Left colon (tissue), 2 donors: ENCODE measurements around the gene STAC2. TPM values are rescaled to one million over a fixed set of nuclear protein-coding genes. Genes with fewer than 3 reads are reported as not detected.

Experiments
- ATAC-seq: fragments of 200-7000 bp; cut with Tn5 transposase; one replicate; pipeline ENCODE4 v1.9.1; 2020; ENCODE audit warnings: mild to moderate bottlenecking, moderate library complexity
- DNase-seq, 2 donors: peaks; one replicate each; pipeline ENCODE4 v3.0.0-alpha.2; 2020
- intact Hi-C, 2 donors: fragments of 100-400 bp; cut with DNase I in 1 of 2; cut with micrococcal nuclease in 1 of 2; formaldehyde crosslinking; loops; one replicate each; pipeline versions ENCODE4 v1.11.2 to v1.14.0; 2022; cut with DNase I, micrococcal nuclease
- total RNA-seq, 2 donors: library from RNA; stranded (reverse); fragmentation: NEBNext Ultra II Directional; extraction: Animal tissue kit (Norgen Biotek cat#: 25700); gene quantifications; one replicate each; pipeline ENCODE4 v1.2.1, GENCODE V29; 2021
- donor health status: DM: no; HTN: no; CAD: no.
- donor health status: DM: yes; HTN: yes; CAD: no.

Gene STAC2
- total RNA-seq, 2 donors from 2014 or later = 0.17 TPM; not detected in 1

GRCh38 chr17:39217734-39218369 is 7.9 kb downstream of the STAC2 start:
- intact Hi-C loops = no loop called here
- ATAC-seq (no peak), DNase-seq (no peak)

- intact Hi-C loops = no loop called here
- peak; percentile 28 for ATAC-seq
- DNase-seq = no peak
Observed at GRCh38 chr17:39213852-39214251, 11.9 kb downstream of the STAC2 start.

- DNase-seq = no peak
- ATAC-seq = peak; percentile 30
- intact Hi-C loops = no loop called here
Observed at GRCh38 chr17:39212841-39213480, 12.8 kb downstream of the STAC2 start.

DNA sequence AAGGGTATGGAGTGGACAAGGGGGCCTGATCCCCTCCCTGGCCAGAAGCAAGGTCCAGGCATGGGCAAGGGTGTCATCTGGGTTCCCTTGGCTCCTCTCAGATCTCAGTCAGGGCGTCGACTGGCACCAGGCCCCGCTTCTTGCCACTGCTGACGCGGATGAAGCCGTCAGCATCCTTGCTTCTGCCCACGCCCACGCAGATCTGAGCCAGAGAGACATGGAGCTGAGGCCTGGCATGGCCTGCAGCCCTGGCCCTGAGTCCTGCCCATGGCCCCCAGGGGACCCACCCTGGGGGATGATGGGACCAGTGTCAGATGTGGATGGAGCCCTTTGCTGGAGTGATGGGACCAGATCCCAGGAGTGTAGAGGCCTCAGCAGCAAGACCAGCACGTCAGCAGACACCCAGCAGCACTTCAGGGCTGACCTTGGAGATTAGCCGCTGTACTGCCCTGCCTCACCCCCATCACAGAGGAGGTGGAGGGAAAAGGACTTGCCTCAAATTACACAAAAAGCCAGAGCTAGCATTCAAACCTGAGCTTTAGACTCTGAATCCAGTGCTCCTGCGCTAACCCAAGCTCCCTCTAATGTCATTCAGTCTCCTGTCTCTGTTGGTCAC is 13.4 kb downstream of the STAC2 start:
- ATAC-seq (no peak), DNase-seq (no peak)
- intact Hi-C loops = no loop called here

GRCh38 chr17:39210093-39210434 is 15.7 kb downstream of the STAC2 start:
- ATAC-seq (no peak), DNase-seq (no peak)
- intact Hi-C loops = no loop called here

- peak; percentile 31 for ATAC-seq
- DNase-seq = peak; percentile 68 to 76
- intact Hi-C loops = loop anchor here in 1 of 2 donors (5.0 kb wide), 1 partner anchor 33 kb away; no protein-coding TSS in a partner anchor
Observed at GRCh38 chr17:39209317-39210092, 16.2 kb downstream of the STAC2 start.

DNA sequence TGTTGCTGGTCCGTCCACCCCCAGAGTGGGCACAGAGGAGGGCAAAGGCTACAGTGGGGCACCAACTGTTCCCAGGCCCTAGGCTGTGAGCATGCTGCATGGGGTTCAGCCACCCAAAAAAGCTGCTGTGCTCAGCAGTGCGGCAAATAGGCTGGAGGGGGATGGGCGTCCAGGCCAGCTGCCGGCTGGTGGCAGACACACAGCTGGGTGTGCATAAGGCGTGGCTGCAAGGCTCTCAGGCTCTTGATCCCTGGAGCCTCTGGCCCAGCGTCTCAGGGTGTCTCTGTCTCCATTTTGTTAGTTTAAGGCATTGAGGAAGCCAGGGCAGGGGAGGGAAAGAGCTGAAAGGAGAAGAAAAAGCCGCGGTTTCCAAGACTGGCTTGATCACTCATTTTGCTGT is 16.9 kb downstream of the STAC2 start:
- intact Hi-C loops = loop anchor here in 1 of 2 donors (5.0 kb wide), 1 partner anchor 33 kb away; no protein-coding TSS in a partner anchor
- peak; percentile 82 for ATAC-seq
- peak; percentile 79 to 84 for DNase-seq

DNA sequence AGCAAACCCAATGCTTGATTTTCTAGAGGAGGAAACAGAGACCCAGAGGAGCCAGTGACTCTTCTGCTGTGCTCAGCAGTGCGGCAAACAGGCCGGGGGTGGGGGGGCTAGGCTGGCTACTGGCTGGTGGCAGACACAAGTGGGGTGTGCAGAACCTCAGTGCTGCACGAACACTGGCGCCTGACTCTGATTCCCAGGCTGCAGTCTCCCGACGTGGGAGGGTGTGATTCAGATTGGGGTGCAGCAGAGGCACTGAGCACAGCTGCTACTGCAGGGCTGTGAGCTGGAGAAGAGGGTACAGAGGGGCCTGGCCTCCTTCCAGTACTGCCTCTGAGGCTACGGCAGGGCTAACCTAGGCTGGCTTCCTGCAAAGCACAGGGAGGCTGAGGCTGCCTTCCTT is 17.6 kb downstream of the STAC2 start:
- no peak for DNase-seq
- ATAC-seq = peak; percentile 22
- intact Hi-C loops = loop anchor here in 1 of 2 donors (5.0 kb wide), 1 partner anchor 34 kb away; no protein-coding TSS in a partner anchor

- ATAC-seq (no peak), DNase-seq (no peak)
- intact Hi-C loops = loop anchor here in 1 of 2 donors (5.0 kb wide), 1 partner anchor 37 kb away; no protein-coding TSS in a partner anchor
Observed at GRCh38 chr17:39205112-39205526, 20.6 kb downstream of the STAC2 start.

DNA sequence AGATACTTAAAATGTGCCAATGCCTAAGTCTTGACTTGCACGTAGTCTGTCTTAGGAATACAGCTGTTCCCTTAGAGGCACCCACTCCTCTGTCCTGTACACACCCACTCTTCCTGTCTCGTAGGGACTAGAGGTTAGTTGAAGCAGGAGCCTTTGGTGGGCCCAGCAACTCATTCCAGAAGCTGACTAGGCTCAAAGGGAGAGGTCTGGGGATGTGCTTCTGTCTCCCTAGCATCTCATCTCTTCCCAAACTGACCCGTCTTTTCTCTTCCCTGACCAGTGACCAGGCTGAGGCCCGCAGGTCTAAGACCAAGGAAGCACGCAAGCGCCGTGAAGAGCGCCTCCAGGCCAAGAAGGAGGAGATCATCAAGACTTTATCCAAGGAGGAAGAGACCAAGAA is 21.5 kb downstream of the STAC2 start:
- DNase-seq (no peak), ATAC-seq (no peak)
- intact Hi-C loops = no loop called here

DNA sequence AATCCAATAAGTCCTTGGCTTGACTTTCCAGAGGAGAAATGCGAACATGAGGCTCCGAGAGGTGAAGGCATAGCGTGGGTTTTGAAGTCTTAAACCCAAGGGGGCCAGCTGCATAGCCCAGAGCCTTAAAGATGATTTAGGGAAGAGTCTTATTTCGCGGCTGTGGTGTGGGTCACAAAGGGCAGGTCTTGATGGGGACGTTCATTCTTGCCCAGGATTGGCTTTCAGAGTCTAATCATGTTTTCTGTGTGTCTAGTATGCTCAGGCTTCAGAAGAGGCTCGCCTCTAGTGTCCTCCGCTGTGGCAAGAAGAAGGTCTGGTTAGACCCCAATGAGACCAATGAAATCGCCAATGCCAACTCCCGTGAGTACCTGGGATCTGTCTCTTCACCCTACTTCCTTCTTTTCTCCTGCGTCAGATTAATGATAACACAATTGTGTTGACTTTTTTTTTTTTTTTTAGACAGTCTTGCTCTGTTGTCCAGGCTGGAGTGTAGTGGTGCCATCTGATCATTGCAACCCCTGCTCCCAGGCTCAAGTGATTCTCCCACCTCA is 24.7 kb downstream of the STAC2 start:
- ATAC-seq (no peak), DNase-seq (no peak)
- intact Hi-C loops = no loop called here

DNA sequence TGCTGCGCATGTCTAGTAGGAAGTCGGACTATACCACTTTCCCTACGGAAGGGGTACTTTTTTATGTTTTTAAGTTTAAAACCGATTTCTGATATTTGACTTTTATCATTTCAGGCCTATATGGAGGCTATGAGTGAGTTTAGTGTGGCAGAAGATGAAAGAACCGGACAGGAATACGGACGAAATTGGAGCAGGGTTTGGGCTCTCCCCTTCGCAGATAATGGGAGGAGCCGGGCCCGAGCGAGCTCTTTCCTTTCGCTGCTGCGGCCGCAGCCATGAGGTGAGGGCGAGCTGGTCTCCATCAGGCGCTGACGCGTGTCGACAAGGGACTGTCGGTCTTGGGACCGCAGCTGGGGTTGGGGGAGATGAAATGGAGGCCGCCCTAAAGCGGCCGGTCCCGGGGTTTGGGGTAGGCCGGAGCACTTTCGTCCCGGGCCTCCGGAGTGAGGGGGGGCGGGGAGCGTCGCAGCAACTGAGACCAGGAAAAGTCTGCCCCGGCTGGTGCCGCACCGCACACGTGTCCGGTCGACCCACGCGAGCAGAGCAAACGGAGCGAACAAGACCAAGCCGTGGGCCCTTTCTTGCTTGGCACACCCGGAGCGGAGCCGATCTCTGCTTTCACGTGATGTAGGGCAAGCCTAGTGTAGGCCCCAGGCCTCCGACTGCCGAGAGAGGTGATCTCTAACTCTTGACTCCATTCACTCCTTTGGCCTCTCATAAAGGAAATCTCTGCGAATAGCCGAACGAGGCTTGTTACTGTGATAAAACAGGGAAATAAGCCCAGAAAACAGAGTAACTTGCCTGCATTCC is 25.5 kb downstream of the STAC2 start, which contains the start of gene RPL19:
Gene RPL19 (plus strand): TSS at position 214 of the 810 bp plus-strand sequence. CDS start 62 bp downstream, at position 276.
- DNase-seq (peak; percentile 74 to 86), ATAC-seq (peak; percentile 77)
- intact Hi-C loops = no loop called here

GRCh38 chr17:39199820-39200069 is 26.0 kb downstream of the STAC2 start:
- DNase-seq = peak; percentile 88 to 92
- ATAC-seq = peak; percentile 78
- intact Hi-C loops = no loop called here

GRCh38 chr17:39198186-39198566 is 27.6 kb downstream of the STAC2 start:
- intact Hi-C loops = no loop called here
- DNase-seq = no peak
- no peak for ATAC-seq

DNA sequence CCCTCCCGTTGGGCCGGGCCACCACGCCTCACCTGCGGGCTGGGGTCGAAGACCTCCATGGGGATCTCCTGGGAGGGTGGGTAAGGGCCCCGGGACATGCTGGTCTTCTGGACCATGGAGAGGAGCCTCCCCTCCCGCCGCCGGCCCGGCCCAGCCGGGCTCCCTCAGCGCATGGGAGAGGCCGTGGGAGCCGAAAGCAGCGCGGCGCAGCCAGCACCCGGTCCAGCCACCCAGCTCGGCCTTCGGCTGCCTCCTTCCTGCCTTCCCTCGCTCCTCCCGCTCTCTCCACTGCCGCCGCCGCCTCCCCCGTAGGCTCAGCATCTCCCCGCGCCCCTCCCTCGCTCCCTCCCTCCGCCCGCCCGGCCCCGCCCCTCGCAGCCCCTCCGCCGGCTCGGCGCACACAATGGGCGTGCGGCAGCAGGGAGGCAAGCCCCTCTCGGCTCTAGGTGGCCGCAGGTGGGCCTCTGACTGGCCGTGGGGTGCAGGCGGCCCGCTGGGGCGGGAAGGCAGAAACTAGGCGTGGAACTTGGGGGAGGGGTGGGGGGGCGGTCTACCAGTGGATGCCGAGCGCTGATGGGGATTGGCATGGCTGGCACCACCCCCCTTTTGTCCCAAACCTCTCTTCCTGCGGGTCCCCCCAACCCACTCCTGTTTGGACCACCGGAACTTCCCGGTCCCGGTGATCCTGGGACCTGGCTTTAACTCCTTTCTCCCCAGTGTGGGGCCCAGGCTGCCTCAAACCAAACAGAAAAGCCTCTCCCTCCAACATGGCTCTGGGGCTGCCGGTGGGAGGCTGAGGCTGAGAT is 28.2 kb downstream of the STAC2 start, which contains the start of gene CACNB1:
Gene CACNB1 (minus strand): TSS at position 290 of the 806 bp plus-strand sequence. CDS start 174 bp downstream, at position 116.
- ATAC-seq (peak; percentile 58), DNase-seq (peak; percentile 77 to 82)
- intact Hi-C loops = no loop called here

DNA sequence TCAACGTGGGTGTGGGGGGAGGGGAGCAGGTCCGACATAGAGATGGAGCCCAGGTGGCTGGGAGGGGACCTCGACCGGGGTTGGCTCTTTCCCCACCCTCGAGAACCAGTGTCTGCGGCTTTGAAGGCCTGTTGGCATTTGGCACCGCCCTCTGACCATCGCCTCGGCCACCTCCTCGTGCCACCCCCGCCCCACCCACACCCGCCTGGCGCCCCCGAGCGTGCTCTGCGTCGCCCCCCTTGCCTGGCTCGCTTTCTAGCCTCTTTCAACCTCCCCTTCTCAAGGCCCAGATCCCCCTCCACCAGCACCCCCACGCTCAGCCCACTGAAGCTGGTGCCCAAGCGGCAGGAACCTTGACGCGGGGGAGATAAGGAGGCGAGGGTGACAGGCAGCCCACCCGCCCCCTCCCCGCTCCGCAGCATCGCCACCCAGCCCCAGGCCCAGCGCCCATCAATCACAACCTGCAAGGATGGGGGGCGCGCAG is 28.9 kb downstream of the STAC2 start:
- intact Hi-C loops = no loop called here
- peak; percentile 22 for ATAC-seq
- DNase-seq = peak; percentile 57 to 66

- DNase-seq (no peak), ATAC-seq (no peak)
- intact Hi-C loops = no loop called here
Observed at GRCh38 chr17:39196241-39196807, 29.4 kb downstream of the STAC2 start.
